ENCODE data around the gene ADAMTSL1. TPM values are rescaled to one million over a fixed set of nuclear protein-coding genes. Genes with fewer than 3 reads are reported as not detected.

ADAMTSL1 gene
- total and polyA plus RNA-seq, 9 of the 15 experiments (the other 6 are each of a cell fraction or from before 2014, with no cell fraction given) = 0.01 TPM; not detected in 8

DNA sequence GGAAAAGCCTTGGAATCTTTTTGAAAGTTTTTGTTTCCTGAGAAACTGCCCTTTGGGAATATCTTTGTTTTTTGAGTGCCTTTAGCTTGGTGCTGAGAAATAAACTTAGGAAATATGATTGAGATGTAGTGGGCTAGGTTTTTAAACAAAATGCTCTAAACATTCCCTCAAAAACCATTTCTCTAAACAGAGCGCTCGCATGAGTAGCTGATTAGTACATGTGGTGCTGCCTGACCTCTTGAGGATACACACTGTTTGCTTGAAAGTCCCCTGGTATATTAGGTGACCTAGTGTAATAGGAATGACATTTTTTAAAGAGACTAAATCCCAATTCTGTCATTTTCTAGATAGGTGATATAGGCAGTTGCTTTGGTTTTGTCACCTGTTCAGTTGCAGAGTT, 132.3 kb downstream of the ADAMTSL1 start:
- Histone ChIP-seq H3K9me3 (replicated peaks; ENCODE audit: control insufficient read depth, insufficient read depth, low read depth, low read length) (no peaks in the 10 kb centered on the region), H3K79me2 (ENCODE audit: control insufficient read depth, insufficient read depth, low read length) (no peaks in the 10 kb centered on the region), H3K9me1 (ENCODE audit: control insufficient read depth, insufficient read depth, low read length) (no peaks in the 10 kb centered on the region), H3K9ac (ENCODE audit: insufficient read depth in 1 of 2, low read depth in 2 of 2, low read length in 2 of 2) (no peak overlapping the region), H4K20me1 (replicated peaks; ENCODE audit: control insufficient read depth, insufficient read depth, low read length) (no peaks in the 10 kb centered on the region), H3K36me3 (ENCODE audit: control insufficient read depth, insufficient read depth, low read length) (no peaks in the 10 kb centered on the region), H3K4me3 (no peak overlapping the region), H2AFZ (ENCODE audit: low read depth, low read length) (no peak overlapping the region), H3K27ac (ENCODE audit: extremely low read depth, low read depth, low read length) (no peak overlapping the region), H3K4me1 (replicated peaks in 1 of 2; ENCODE audit: control insufficient read depth in 2 of 2, insufficient read depth in 2 of 2, low read length in 2 of 2) (no peaks in the 10 kb centered on the region), H3K4me2 (ENCODE audit: insufficient read depth, low read length) (no peak overlapping the region), H3K27me3 (ENCODE audit: control insufficient read depth in 2 of 2, insufficient read depth in 2 of 2, low read length in 2 of 2) (no peaks in the 10 kb centered on the region)
- 7% methylated on average over 2 of the region's 2 CpGs for WGBS (ENCODE audit: insufficient coverage, low coverage, missing lambda C conversion rate)
- in situ Hi-C loops (cut with MboI) = no loop called here
- POLR2A ChIA-PET = no interaction called here
- no TSS peak for BruUV-seq (replicated peaks)
- no peak for DNase-seq (ENCODE audit: extremely low read depth in 1 of 4, low spot score in 3 of 4)
- CTCF ChIA-PET (ENCODE audit: low intra/inter-chr PET ratio) = no interaction called here
- no peak for FAIRE-seq
- no peak for ATAC-seq
- intact Hi-C loops (cut with micrococcal nuclease) = no loop called here
- TF ChIP-seq HMG20A (CRISPR knock-in tag; conservative IDR thresholded peaks at IDR 0.05) = no peak
- TF ChIP-seq GTF2F1 (IDR thresholded peaks at IDR 0.05; ENCODE audit: low read depth, low read length) = no peak
- no peak for TF ChIP-seq HNRNPH1 (optimal IDR thresholded peaks at IDR 0.05; ENCODE audit: low read depth, low read length)
- no peak for TF ChIP-seq ZNF239 (CRISPR knock-in tag; IDR thresholded peaks at IDR 0.05)
- TF ChIP-seq, protein P1, sequence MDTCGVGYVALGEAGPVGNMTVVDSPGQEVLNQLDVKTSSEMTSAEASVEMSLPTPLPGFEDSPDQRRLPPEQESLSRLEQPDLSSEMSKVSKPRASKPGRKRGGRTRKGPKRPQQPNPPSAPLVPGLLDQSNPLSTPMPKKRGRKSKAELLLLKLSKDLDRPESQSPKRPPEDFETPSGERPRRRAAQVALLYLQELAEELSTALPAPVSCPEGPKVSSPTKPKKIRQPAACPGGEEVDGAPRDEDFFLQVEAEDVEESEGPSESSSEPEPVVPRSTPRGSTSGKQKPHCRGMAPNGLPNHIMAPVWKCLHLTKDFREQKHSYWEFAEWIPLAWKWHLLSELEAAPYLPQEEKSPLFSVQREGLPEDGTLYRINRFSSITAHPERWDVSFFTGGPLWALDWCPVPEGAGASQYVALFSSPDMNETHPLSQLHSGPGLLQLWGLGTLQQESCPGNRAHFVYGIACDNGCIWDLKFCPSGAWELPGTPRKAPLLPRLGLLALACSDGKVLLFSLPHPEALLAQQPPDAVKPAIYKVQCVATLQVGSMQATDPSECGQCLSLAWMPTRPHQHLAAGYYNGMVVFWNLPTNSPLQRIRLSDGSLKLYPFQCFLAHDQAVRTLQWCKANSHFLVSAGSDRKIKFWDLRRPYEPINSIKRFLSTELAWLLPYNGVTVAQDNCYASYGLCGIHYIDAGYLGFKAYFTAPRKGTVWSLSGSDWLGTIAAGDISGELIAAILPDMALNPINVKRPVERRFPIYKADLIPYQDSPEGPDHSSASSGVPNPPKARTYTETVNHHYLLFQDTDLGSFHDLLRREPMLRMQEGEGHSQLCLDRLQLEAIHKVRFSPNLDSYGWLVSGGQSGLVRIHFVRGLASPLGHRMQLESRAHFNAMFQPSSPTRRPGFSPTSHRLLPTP (IDR thresholded peaks at IDR 0.05; ENCODE audit: borderline replicate concordance, extremely low read depth, insufficient read length) = no peak
- TF ChIP-seq KLF6 (CRISPR knock-in tag; IDR thresholded peaks at IDR 0.05; ENCODE audit: borderline replicate concordance) = no peak
- TF ChIP-seq RBM25 (IDR thresholded peaks at IDR 0.05; ENCODE audit: low read depth, low read length, severe bottlenecking) = no peak
- no peak for TF ChIP-seq JUN (IDR thresholded peaks at IDR 0.05; ENCODE audit: borderline replicate concordance, low read depth, low read length)
- no peak for TF ChIP-seq JUN (CRISPR knock-in tag; IDR thresholded peaks at IDR 0.05; ENCODE audit: borderline replicate concordance)
- no peak for TF ChIP-seq EHMT2 (IDR thresholded peaks at IDR 0.05)
- TF ChIP-seq, protein P2, sequence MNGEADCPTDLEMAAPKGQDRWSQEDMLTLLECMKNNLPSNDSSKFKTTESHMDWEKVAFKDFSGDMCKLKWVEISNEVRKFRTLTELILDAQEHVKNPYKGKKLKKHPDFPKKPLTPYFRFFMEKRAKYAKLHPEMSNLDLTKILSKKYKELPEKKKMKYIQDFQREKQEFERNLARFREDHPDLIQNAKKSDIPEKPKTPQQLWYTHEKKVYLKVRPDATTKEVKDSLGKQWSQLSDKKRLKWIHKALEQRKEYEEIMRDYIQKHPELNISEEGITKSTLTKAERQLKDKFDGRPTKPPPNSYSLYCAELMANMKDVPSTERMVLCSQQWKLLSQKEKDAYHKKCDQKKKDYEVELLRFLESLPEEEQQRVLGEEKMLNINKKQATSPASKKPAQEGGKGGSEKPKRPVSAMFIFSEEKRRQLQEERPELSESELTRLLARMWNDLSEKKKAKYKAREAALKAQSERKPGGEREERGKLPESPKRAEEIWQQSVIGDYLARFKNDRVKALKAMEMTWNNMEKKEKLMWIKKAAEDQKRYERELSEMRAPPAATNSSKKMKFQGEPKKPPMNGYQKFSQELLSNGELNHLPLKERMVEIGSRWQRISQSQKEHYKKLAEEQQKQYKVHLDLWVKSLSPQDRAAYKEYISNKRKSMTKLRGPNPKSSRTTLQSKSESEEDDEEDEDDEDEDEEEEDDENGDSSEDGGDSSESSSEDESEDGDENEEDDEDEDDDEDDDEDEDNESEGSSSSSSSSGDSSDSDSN (IDR thresholded peaks at IDR 0.05; ENCODE audit: borderline replicate concordance in 1 of 2, low read depth in 2 of 2, low read length in 2 of 2) = no peak

Measured in K562 (cell line).